ENCODE results near the gene PRELID1.

- TF ChIP-seq CTCF (IDR thresholded peaks at IDR 0.05) (no peak), POLR2A (IDR thresholded peaks at IDR 0.05) (no peak)
Measured at GRCh38 chr5:177311392-177311722, 7.8 kb downstream of the PRELID1 start.
